ENCODE data around the gene E2F4. TPM values are rescaled to one million over a fixed set of nuclear protein-coding genes. Genes with fewer than 3 reads are reported as not detected.
A peak's percentile ranks its signal among the peaks of the same experiment; 100 is the strongest.

Gene E2F4
- total and polyA plus RNA-seq, 9 of the 15 experiments (the other 6 are each of a cell fraction or from before 2014, with no cell fraction given): 9.7 to 139 (median 106) TPM

DNA sequence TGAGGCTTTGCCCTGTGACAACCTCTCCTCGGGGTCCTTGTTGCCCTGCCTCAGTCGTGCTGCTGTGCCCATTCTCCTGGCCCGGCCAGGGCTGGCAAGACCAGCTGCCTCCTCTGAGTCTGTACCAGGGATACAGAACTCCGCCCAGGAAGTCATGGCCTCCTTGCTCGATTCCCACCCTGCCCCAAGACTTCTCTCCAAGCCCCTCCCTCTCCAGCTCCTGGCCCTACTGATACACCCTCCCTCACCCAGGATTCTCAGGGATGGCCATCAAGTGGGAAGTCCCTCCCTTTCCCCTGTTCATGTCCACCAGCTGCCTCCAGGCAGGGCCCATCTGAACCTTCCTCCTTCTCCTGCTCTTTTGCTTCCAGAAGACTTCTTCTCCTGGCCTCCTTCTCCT lies 23.8 kb downstream of the E2F4 start:
- H3K4me2 ChIP-seq (ENCODE audit: insufficient read depth, low read length): no peak overlapping the region
- no peaks in the 10 kb centered on the region for H3K9me3 ChIP-seq (replicated peaks; ENCODE audit: control insufficient read depth, insufficient read depth, low read depth, low read length)
- in situ Hi-C loops (cut with MboI): no loop called here
- no peak overlapping the region for H3K4me3 ChIP-seq
- peak in 1 of 4 experiments; percentile 45 for DNase-seq (ENCODE audit: extremely low read depth in 1 of 4, low spot score in 3 of 4)
- H3K79me2 ChIP-seq (ENCODE audit: control insufficient read depth, insufficient read depth, low read length): no peaks in the 10 kb centered on the region
- H3K27me3 ChIP-seq (ENCODE audit: control insufficient read depth in 2 of 2, insufficient read depth in 2 of 2, low read length in 2 of 2): no peaks in the 10 kb centered on the region
- TF ChIP-seq XRCC5 (IDR thresholded peaks at IDR 0.05; ENCODE audit: low read depth, low read length): no peak
- CTCF ChIA-PET (ENCODE audit: low intra/inter-chr PET ratio): no interaction called here
- FAIRE-seq: no peak
- no peak overlapping the region for H3K27ac ChIP-seq (ENCODE audit: extremely low read depth, low read depth, low read length)
- no TSS peak for BruUV-seq (replicated peaks)
- H4K20me1 ChIP-seq (replicated peaks; ENCODE audit: control insufficient read depth, insufficient read depth, low read length): no peaks in the 10 kb centered on the region
- H3K4me1 ChIP-seq (replicated peaks in 1 of 2; ENCODE audit: control insufficient read depth in 2 of 2, insufficient read depth in 2 of 2, low read length in 2 of 2): peaks cover 20 to 26% of the 10 kb centered on the region in 2 experiments
- intact Hi-C loops (cut with micrococcal nuclease): no loop called here
- H3K9ac ChIP-seq (ENCODE audit: insufficient read depth in 1 of 2, low read depth in 2 of 2, low read length in 2 of 2): peak overlapping the region in 1 of 2 experiments; percentile 75; a peak in 1 of 4 replicates
- POLR2A ChIA-PET: interaction anchor here (0.7 to 2.4 kb wide), 2 partner anchors 9 to 11 kb away, joined by 3 to 9 read pairs; partner anchors contain the start of gene TMEM208
- WGBS (ENCODE audit: insufficient coverage, low coverage, missing lambda C conversion rate): 62% methylated on average over 5 of the region's 5 CpGs
- H3K9me1 ChIP-seq (ENCODE audit: control insufficient read depth, insufficient read depth, low read length): no peaks in the 10 kb centered on the region
- no peaks in the 10 kb centered on the region for H3K36me3 ChIP-seq (ENCODE audit: control insufficient read depth, insufficient read depth, low read length)
- ATAC-seq: no peak
- H2AFZ ChIP-seq (ENCODE audit: low read depth, low read length): 0 out of 2 replicates have a peak overlapping the region, but pooled peaks have one; percentile 26

DNA sequence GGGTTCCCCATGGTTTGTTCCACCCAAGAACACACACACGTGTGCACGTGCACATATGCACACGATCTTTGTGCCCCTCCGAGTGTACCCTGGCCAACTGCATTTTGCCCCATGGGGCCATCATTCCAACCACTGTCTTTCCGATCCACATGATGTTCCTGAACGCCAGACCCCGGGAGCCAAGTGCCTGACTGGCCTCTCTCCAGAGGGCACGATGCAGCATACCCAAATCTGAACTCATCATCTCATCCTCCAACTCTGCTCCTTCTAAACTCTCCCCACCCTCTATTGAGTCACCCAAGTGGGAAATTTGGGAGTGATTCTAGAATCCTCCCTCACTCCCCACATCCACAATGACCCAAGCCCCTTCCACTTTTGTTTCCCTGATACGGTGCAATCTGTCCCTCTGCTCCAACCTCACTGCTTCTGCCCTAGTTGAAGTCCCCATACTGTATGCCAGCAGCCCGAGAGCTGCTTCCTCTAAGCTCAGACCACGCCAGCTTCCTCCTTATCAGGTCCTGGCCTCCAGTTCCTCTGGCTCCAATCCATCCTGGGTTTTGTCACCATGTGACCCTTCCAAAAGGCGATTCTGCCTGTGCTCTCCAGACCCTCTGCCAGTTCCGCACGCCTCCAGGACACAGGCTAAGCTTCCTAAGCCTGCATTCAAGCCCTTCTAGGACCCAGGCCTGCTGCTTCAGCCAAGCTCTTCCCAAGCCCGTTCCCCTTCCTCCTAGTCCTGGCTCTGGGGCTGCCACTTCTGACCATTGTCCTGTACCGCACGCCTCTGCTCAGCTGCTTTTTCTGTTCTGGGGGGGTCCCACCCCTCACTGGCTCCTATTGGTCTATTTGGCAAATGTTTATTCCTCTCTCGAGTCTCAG lies 24.9 kb downstream of the E2F4 start:
- Histone ChIP-seq H3K79me2 (ENCODE audit: control insufficient read depth, insufficient read depth, low read length) (no peaks in the 10 kb centered on the region), H3K27ac (ENCODE audit: extremely low read depth, low read depth, low read length) (peak overlapping the region; percentile 42), H3K4me2 (ENCODE audit: insufficient read depth, low read length) (peak overlapping the region; percentile 64), H3K36me3 (ENCODE audit: control insufficient read depth, insufficient read depth, low read length) (no peaks in the 10 kb centered on the region), H4K20me1 (replicated peaks; ENCODE audit: control insufficient read depth, insufficient read depth, low read length) (no peaks in the 10 kb centered on the region), H2AFZ (ENCODE audit: low read depth, low read length) (peak overlapping the region; percentile 94), H3K9ac (ENCODE audit: insufficient read depth in 1 of 2, low read depth in 2 of 2, low read length in 2 of 2) (peak overlapping the region; percentile 33 to 89; a peak in 3 of 4 replicates), H3K27me3 (ENCODE audit: control insufficient read depth in 2 of 2, insufficient read depth in 2 of 2, low read length in 2 of 2) (no peaks in the 10 kb centered on the region), H3K9me1 (ENCODE audit: control insufficient read depth, insufficient read depth, low read length) (no peaks in the 10 kb centered on the region), H3K4me3 (no peak overlapping the region), H3K4me1 (replicated peaks in 1 of 2; ENCODE audit: control insufficient read depth in 2 of 2, insufficient read depth in 2 of 2, low read length in 2 of 2) (peaks cover 20 to 24% of the 10 kb centered on the region in 2 experiments), H3K9me3 (replicated peaks; ENCODE audit: control insufficient read depth, insufficient read depth, low read depth, low read length) (no peaks in the 10 kb centered on the region)
- intact Hi-C loops (cut with micrococcal nuclease) (no loop called here), in situ Hi-C loops (cut with MboI) (no loop called here)
- BruUV-seq (replicated peaks): no TSS peak
- DNase-seq (ENCODE audit: extremely low read depth in 1 of 4, low spot score in 3 of 4) (peak; percentile 64 to 83 (median 73)), FAIRE-seq (peak; percentile 93), ATAC-seq (peak; percentile 89)
- POLR2A ChIA-PET: interaction anchor here (0.6 to 3.1 kb wide), 6 partner anchors 9 to 20 kb away, joined by 3 to 21 read pairs (median 4); partner anchors contain the start of gene TMEM208
- WGBS (ENCODE audit: insufficient coverage, low coverage, missing lambda C conversion rate): 35% methylated on average over 17 of the region's 18 CpGs
- CTCF ChIA-PET (ENCODE audit: low intra/inter-chr PET ratio): no interaction called here
- TF ChIP-seq ZNF592 (IDR thresholded peaks at IDR 0.05) (peak; percentile 66; the same call in 1 of the 2 replicates), GATAD2B (IDR thresholded peaks at IDR 0.05; ENCODE audit: borderline replicate concordance) (no peak), MTA3 (IDR thresholded peaks at IDR 0.05; ENCODE audit: borderline replicate concordance) (peak; percentile 60; the same call in 1 of the 2 replicates), CEBPZ (IDR thresholded peaks at IDR 0.05; ENCODE audit: borderline replicate concordance, low read depth, low read length) (no peak)
